A549 (cell line): ENCODE data around the gene NTM. TPM values are rescaled to one million over a fixed set of nuclear protein-coding genes. Genes with fewer than 3 reads are reported as not detected.

Source experiments
- ATAC-seq, 2 experiments: fragments of 200-7000 bp in 1 of 2; fragments of >200 bp in 1 of 2; cut with Nextera tagmentation in 1 of 2; cut with Tn5 transposase in 1 of 2; 3 replicates each; pipeline versions ENCODE4 v1.8.0 to v1.9.1; 2018 to 2020; ENCODE audit warnings: mild to moderate bottlenecking in 1 of 2, moderate library complexity in 1 of 2
- CTCF ChIA-PET: fragments of 300-600 bp; sonication (Branson Sonifier 250); formaldehyde crosslinking; extraction: SDS; loops from one replicate; lab custom pipeline; 2021; ENCODE audit warnings: antibody characterized with exemption, inconsistent platforms; lab: Yijun Ruan, JAX
- POLR2A ChIA-PET: fragments of 350-600 bp; formaldehyde crosslinking; extraction: SDS; loops from one replicate; lab custom pipeline; 2021; ENCODE audit warnings: antibody characterized with exemption, inconsistent platforms; lab: Yijun Ruan, JAX
- DNase-seq, 2 experiments: peaks; one replicate each; pipeline versions ENCODE4 v3.0.0 to v3.0.0-alpha.2; 2011 to 2016; ENCODE audit warnings: low read depth in 1 of 2, low spot score in 1 of 2
- FAIRE-seq: peaks from 2 replicates; lab custom pipeline; 2011; peaks lifted over from hg19 to GRCh38; lab: Jason Lieb, UNC
- H3K27ac ChIP-seq, 2 experiments: fragments of >200 bp; sonication (Bioruptor Twin); formaldehyde crosslinking; 3 replicates each; pipeline ENCODE4 v1.5.1; 2016 to 2017
- H3K4me1 ChIP-seq: fragments of >200 bp; sonication (Bioruptor Twin); formaldehyde crosslinking; 3 replicates; pipeline ENCODE4 v1.6.1; 2016
- H3K4me2 ChIP-seq: fragments of >200 bp; sonication (Bioruptor Twin); formaldehyde crosslinking; 3 replicates; pipeline ENCODE4 v1.6.1; 2016
- H3K4me3 ChIP-seq: fragments of >200 bp; sonication (Bioruptor Twin); formaldehyde crosslinking; 3 replicates; pipeline ENCODE4 v1.5.1; 2016
- H3K9me3 ChIP-seq: fragments of >200 bp; sonication (Bioruptor Twin); formaldehyde crosslinking; 3 replicates; pipeline ENCODE4 v1.6.1; 2016
- CBX8 ChIP-seq: fragments of 200-600 bp; sonication (generic); IDR thresholded peaks from 2 replicates; pipeline ENCODE4 v1.6.1; 2016
- CEBPB ChIP-seq, 2 experiments: fragments of >200 bp in 1 of 2; sonication (Bioruptor Twin) in 1 of 2; formaldehyde crosslinking in 1 of 2; IDR thresholded peaks; 2 replicates each; pipeline ENCODE4 v1.6.1; 2012 to 2016
- CHD4 ChIP-seq: fragments of 200-600 bp; sonication (generic); IDR thresholded peaks from 2 replicates; pipeline ENCODE4 v1.6.1; 2016; ENCODE audit warnings: antibody characterized with exemption, mild to moderate bottlenecking, borderline replicate concordance
- EHMT2 ChIP-seq: fragments of 200-600 bp; sonication (generic); IDR thresholded peaks from 2 replicates; pipeline ENCODE4 v1.6.1; 2016; ENCODE audit warnings: antibody characterized with exemption, low read depth, mild to moderate bottlenecking, moderate library complexity
- ESRRA ChIP-seq: fragments of 150-350 bp; IDR thresholded peaks from 2 replicates; pipeline ENCODE4 v1.6.1; 2014; ENCODE audit warnings: mild to moderate bottlenecking, low read length, borderline replicate concordance
- FOSB ChIP-seq: fragments of 250-450 bp; sonication (Bioruptor Pico); IDR thresholded peaks from 2 replicates; pipeline ENCODE4 v1.5.0; 2020; ENCODE audit warnings: mild to moderate bottlenecking, moderate library complexity
- GATA3 ChIP-seq: IDR thresholded peaks from 2 replicates; pipeline ENCODE4 v1.6.1; 2012; ENCODE audit warnings: borderline replicate concordance
- HDAC2 ChIP-seq: fragments of 200-600 bp; sonication (generic); IDR thresholded peaks from 2 replicates; pipeline ENCODE4 v1.6.1; 2016
- KDM5A ChIP-seq: fragments of 200-600 bp; sonication (generic); IDR thresholded peaks from 2 replicates; pipeline ENCODE4 v1.6.1; 2016; ENCODE audit warnings: antibody characterized with exemption, mild to moderate bottlenecking
- MAX ChIP-seq: IDR thresholded peaks from 2 replicates; pipeline ENCODE4 v1.6.1; 2012
- MAZ ChIP-seq: fragments of 150-350 bp; IDR thresholded peaks from 2 replicates; pipeline ENCODE4 v1.6.1; 2014; ENCODE audit warnings: antibody characterized with exemption, low read depth, low read length, borderline replicate concordance
- PBX3 ChIP-seq: IDR thresholded peaks from 2 replicates; pipeline ENCODE4 v1.6.1; 2012
- RAD21 ChIP-seq, 2 experiments: fragments of >200 bp in 1 of 2; sonication (Bioruptor Twin) in 1 of 2; formaldehyde crosslinking in 1 of 2; IDR thresholded peaks in 1 of 2; conservative IDR thresholded peaks in 1 of 2; 2 replicates in 1 of 2; 3 replicates in 1 of 2; pipeline ENCODE4 v1.6.1; 2012 to 2018; ENCODE audit warnings: inconsistent platforms in 1 of 2
- RNF2 ChIP-seq: fragments of 200-600 bp; sonication (generic); IDR thresholded peaks from 2 replicates; pipeline ENCODE4 v1.6.1; 2016; ENCODE audit warnings: low read depth, mild to moderate bottlenecking, antibody characterized with exemption, moderate library complexity, borderline replicate concordance
- ZFP36 ChIP-seq: fragments of 450-650 bp; IDR thresholded peaks from 2 replicates; pipeline ENCODE4 v1.6.1; 2014; ENCODE audit warnings: borderline replicate concordance; ENCODE audit not compliant: partially characterized antibody
- ZNF302 ChIP-seq: fragments of 250-450 bp; sonication (Bioruptor Pico); IDR thresholded peaks from 2 replicates; pipeline ENCODE4 v1.9.0; 2021; ENCODE audit warnings: inconsistent platforms, mild to moderate bottlenecking, moderate library complexity
- WGBS: methylation state at CpG from one replicate; pipeline ENCODE4 v1.1.6; 2017; ENCODE audit errors: missing lambda C conversion rate; 5-methylcytosine and 5-hydroxymethylcytosine counted together
- polyA plus RNA-seq, 4 experiments: library from polyadenylated mRNA; depleted of rRNA in 3 of 4; stranded (reverse); fragments of >200 nt; fragmentation: RNase III in 1 of 4; extraction: RNeasy Plus Mini Kit Qiagen cat#74134 plus additional on column Dnase treatment in 1 of 4; gene quantifications; 2 replicates in 3 of 4; 3 replicates in 1 of 4; pipeline ENCODE4 v1.2.3, GENCODE V29; 2011 to 2017
- TF ChIP-seq, protein P1 (sequence below): fragments of >200 bp; sonication (Bioruptor Twin); formaldehyde crosslinking; IDR thresholded peaks from 3 replicates; pipeline ENCODE4 v1.5.1; 2016
- TF ChIP-seq, protein P2 (sequence below): fragments of >200 bp; sonication (Bioruptor Twin); formaldehyde crosslinking; IDR thresholded peaks from 2 replicates; pipeline ENCODE4 v1.6.1; 2016
- TF ChIP-seq, protein P3 (sequence below): fragments of 250-450 bp; sonication (Bioruptor Pico); IDR thresholded peaks from 2 replicates; pipeline ENCODE4 v1.5.0; 2021; ENCODE audit warnings: mild to moderate bottlenecking, moderate library complexity, borderline replicate concordance

The NTM gene
- polyA plus RNA-seq, 2 of the 4 experiments (the other 2 are of a cell fraction): not detected

DNA sequence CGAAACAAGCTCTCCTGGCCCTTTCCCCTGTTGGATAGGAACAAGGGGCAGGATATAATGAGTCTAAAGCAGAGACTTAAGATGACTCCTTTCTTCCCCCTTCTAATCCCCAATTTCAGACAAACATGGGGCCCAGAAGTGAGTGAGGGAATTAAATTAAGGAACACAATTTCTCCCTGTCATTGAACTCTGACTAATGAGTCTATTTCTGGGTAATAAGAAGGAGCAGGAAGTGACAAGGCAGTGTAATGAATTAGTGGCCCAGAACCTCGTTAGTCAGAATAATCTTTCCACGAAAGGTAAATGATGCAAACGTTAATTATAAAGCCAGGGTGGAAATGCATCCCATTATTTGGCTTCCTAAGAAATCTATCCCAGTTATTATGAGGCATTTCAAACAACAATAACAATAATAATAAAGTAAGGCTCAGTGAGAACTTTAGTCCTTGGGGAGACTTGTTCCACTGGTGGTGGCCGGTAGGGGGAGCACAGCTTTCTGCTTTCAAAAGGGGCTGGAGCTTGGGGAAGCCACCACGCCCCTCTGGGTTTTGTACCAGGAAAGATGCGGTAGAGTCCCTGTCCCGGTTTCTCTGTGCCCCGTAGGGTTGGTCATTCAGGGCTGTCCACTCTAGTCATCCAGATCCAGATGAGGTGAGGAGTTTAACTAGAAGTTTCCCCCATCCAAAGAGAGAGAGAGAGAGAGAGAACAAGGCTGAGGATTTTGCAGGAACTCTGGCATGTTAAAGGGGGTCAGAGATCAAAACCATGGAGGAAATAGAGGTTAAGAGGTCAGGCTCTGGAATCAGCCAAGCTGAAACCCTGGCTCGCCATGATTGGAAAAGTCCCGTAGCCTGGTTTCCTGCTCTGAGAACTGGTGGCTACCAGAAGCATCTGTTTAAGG is 298.3 kb downstream of the NTM start:
- ATAC-seq (peak in 1 of 2 experiments; percentile 87; a peak in 3 of 6 replicates), FAIRE-seq (no peak), DNase-seq (peak; percentile 42 to 49)
- Histone ChIP-seq H3K4me2 (no peak overlapping the region), H3K9me3 (no peaks in the 10 kb centered on the region), H3K27ac (no peak overlapping the region), H3K4me3 (no peak overlapping the region), H3K4me1 (no peaks in the 10 kb centered on the region)
- ChIA-PET POLR2A (no interaction called here), CTCF (interaction anchor here (1.2 to 2.3 kb wide), 2 partner anchors 11 to 604 kb away, joined by 6 to 9 read pairs; no protein-coding TSS in a partner anchor)
- TF ChIP-seq, protein P1, sequence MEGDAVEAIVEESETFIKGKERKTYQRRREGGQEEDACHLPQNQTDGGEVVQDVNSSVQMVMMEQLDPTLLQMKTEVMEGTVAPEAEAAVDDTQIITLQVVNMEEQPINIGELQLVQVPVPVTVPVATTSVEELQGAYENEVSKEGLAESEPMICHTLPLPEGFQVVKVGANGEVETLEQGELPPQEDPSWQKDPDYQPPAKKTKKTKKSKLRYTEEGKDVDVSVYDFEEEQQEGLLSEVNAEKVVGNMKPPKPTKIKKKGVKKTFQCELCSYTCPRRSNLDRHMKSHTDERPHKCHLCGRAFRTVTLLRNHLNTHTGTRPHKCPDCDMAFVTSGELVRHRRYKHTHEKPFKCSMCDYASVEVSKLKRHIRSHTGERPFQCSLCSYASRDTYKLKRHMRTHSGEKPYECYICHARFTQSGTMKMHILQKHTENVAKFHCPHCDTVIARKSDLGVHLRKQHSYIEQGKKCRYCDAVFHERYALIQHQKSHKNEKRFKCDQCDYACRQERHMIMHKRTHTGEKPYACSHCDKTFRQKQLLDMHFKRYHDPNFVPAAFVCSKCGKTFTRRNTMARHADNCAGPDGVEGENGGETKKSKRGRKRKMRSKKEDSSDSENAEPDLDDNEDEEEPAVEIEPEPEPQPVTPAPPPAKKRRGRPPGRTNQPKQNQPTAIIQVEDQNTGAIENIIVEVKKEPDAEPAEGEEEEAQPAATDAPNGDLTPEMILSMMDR: peak; percentile 22; the same call in 2 of the 3 replicates
- TF ChIP-seq, protein P2, sequence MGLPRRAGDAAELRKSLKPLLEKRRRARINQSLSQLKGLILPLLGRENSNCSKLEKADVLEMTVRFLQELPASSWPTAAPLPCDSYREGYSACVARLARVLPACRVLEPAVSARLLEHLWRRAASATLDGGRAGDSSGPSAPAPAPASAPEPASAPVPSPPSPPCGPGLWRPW: no peak
- 7% methylated on average over 11 of the region's 11 CpGs for WGBS

GRCh38 chr11:131669401-131669780 is 299.0 kb downstream of the NTM start:
- H3K27ac ChIP-seq: no peak overlapping the region
- no peak for TF ChIP-seq CBX8
- WGBS: 64% methylated on average over 4 of the region's 4 CpGs
- H3K4me2 ChIP-seq: no peak overlapping the region
- no peaks in the 10 kb centered on the region for H3K4me1 ChIP-seq
- POLR2A ChIA-PET: no interaction called here
- ATAC-seq (no peak), FAIRE-seq (no peak), DNase-seq (no peak)
- no peaks in the 10 kb centered on the region for H3K9me3 ChIP-seq
- no peak overlapping the region for H3K4me3 ChIP-seq
- CTCF ChIA-PET: interaction anchor here (1.2 to 2.3 kb wide), 2 partner anchors 12 to 605 kb away, joined by 6 to 9 read pairs; no protein-coding TSS in a partner anchor

DNA sequence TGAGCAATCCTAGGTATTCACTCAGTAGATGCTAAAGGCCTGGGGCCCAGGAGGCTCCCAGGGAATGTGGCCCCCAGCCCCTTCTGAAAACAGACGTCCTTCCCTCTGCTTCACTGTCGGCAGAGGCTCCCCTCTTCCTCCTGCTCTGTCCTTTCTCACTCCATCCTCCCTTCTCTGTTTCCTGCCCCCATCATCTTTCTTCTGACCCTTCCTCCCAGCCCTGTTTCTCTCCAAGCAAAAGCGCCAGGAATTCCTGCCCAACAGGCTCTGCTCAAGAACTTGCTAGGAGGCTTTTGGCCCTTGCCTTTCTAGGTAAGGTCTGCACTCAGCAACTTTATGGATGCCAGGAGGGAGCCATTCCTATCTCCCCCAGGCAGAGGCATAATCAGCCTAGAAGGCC is 300.5 kb downstream of the NTM start:
- H3K27ac ChIP-seq: no peak overlapping the region
- H3K9me3 ChIP-seq: no peaks in the 10 kb centered on the region
- ATAC-seq (no peak), DNase-seq (no peak), FAIRE-seq (no peak)
- TF ChIP-seq ESRRA (no peak), RAD21 (conservative IDR thresholded peaks at IDR 0.05 in 1 of 2, IDR thresholded peaks at IDR 0.05 in 1 of 2) (no peak), CHD4 (no peak), HDAC2 (no peak), RNF2 (no peak), ZNF302 (CRISPR knock-in tag) (no peak), GATA3 (no peak), FOSB (CRISPR knock-in tag) (no peak), ZFP36 (no peak), KDM5A (no peak), MAX (no peak), EHMT2 (no peak), CBX8 (no peak), PBX3 (no peak), CEBPB (IDR thresholded peaks at IDR 0.05) (no peak), MAZ (no peak)
- TF ChIP-seq, protein P3, sequence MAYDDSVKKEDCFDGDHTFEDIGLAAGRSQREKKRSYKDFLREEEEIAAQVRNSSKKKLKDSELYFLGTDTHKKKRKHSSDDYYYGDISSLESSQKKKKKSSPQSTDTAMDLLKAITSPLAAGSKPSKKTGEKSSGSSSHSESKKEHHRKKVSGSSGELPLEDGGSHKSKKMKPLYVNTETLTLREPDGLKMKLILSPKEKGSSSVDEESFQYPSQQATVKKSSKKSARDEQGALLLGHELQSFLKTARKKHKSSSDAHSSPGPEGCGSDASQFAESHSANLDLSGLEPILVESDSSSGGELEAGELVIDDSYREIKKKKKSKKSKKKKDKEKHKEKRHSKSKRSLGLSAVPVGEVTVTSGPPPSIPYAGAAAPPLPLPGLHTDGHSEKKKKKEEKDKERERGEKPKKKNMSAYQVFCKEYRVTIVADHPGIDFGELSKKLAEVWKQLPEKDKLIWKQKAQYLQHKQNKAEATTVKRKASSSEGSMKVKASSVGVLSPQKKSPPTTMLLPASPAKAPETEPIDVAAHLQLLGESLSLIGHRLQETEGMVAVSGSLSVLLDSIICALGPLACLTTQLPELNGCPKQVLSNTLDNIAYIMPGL (CRISPR knock-in tag): no peak
- 23% methylated on average over 3 of the region's 3 CpGs for WGBS
- H3K4me1 ChIP-seq: no peaks in the 10 kb centered on the region
- no peak overlapping the region for H3K4me2 ChIP-seq
- POLR2A ChIA-PET: no interaction called here
- CTCF ChIA-PET: no interaction called here
- H3K4me3 ChIP-seq: no peak overlapping the region
